HepG2 (cell line): ENCODE results near the gene MRPL34. TPM values are rescaled to one million over a fixed set of nuclear protein-coding genes. Genes with fewer than 3 reads are reported as not detected.

Experiments
- ARNT2 ChIP-seq: sonication (generic); formaldehyde crosslinking; IDR thresholded peaks from 2 replicates; pipeline ENCODE4 v1.8.0; 2022; ENCODE audit warnings: mild to moderate bottlenecking, low read depth, missing genetic modification reagents, moderate library complexity
- ATM ChIP-seq: fragments of 450-650 bp; IDR thresholded peaks from 2 replicates; pipeline ENCODE4 v1.7.1; 2017; ENCODE audit warnings: mild to moderate bottlenecking, borderline replicate concordance
- HNF4A ChIP-seq: sonication (generic); formaldehyde crosslinking; IDR thresholded peaks from 2 replicates; pipeline ENCODE4 v1.4.0; 2020; ENCODE audit warnings: missing genetic modification reagents
- HNRNPLL ChIP-seq: fragments of 200-400 bp; formaldehyde crosslinking; IDR thresholded peaks from 2 replicates; pipeline ENCODE4 v1.6.1; 2017; ENCODE audit warnings: mild to moderate bottlenecking, low read depth, low read length; ENCODE audit not compliant: poor library complexity, severe bottlenecking
- KDM4B ChIP-seq: sonication (generic); formaldehyde crosslinking; IDR thresholded peaks from 2 replicates; pipeline ENCODE4 v1.4.0; 2020; ENCODE audit warnings: missing genetic modification reagents
- MYNN ChIP-seq: sonication (generic); formaldehyde crosslinking; IDR thresholded peaks from 2 replicates; pipeline ENCODE4 v1.4.0; 2020; ENCODE audit warnings: mild to moderate bottlenecking, low read depth, missing genetic modification reagents
- RAD21 ChIP-seq: fragments of 450-650 bp; formaldehyde crosslinking; IDR thresholded peaks from 2 replicates; pipeline ENCODE4 v1.5.0; 2020; ENCODE audit warnings: mild to moderate bottlenecking
- ZBTB21 ChIP-seq: sonication (generic); formaldehyde crosslinking; IDR thresholded peaks from 2 replicates; pipeline ENCODE4 v1.4.0; 2020; ENCODE audit warnings: missing genetic modification reagents
- ZFP1 ChIP-seq: IDR thresholded peaks from 2 replicates; pipeline ENCODE4 v1.6.1; 2016
- ZNF30 ChIP-seq: sonication (generic); formaldehyde crosslinking; IDR thresholded peaks from 2 replicates; pipeline ENCODE4 v1.5.0; 2020; ENCODE audit warnings: mild to moderate bottlenecking, missing genetic modification reagents
- ZNF331 ChIP-seq: sonication (generic); formaldehyde crosslinking; IDR thresholded peaks from 2 replicates; pipeline ENCODE4 v1.4.0; 2020; ENCODE audit warnings: missing genetic modification reagents
- ZNF33A ChIP-seq: sonication (generic); formaldehyde crosslinking; IDR thresholded peaks from 2 replicates; pipeline ENCODE4 v1.5.1; 2020; ENCODE audit warnings: missing genetic modification reagents, mild to moderate bottlenecking, moderate library complexity, borderline replicate concordance
- ZNF382 ChIP-seq: sonication (generic); formaldehyde crosslinking; IDR thresholded peaks from 2 replicates; pipeline ENCODE4 v1.5.0; 2020; ENCODE audit warnings: missing genetic modification reagents, mild to moderate bottlenecking, borderline replicate concordance
- ZNF567 ChIP-seq: sonication (generic); formaldehyde crosslinking; IDR thresholded peaks from 2 replicates; pipeline ENCODE4 v1.8.1; 2023; ENCODE audit warnings: mild to moderate bottlenecking, missing genetic modification reagents, borderline replicate concordance
- ZNF570 ChIP-seq: sonication (generic); formaldehyde crosslinking; IDR thresholded peaks from 2 replicates; pipeline ENCODE4 v1.4.0; 2020; ENCODE audit warnings: mild to moderate bottlenecking, missing genetic modification reagents, borderline replicate concordance
- ZNF790 ChIP-seq: sonication (generic); formaldehyde crosslinking; IDR thresholded peaks from 2 replicates; pipeline ENCODE4 v1.8.0; 2022; ENCODE audit warnings: missing genetic modification reagents, mild to moderate bottlenecking, borderline replicate concordance
- polyA plus RNA-seq, 8 experiments: library from polyadenylated mRNA; depleted of rRNA in 3 of 8; stranded (reverse) in 7 of 8; unstranded in 1 of 8; fragments of >200 nt; fragmentation: Illumina TruSeq in 4 of 8; extraction: Trizol in 4 of 8; gene quantifications; 2 replicates each; pipeline versions ENCODE4 v1.2.1 to v1.2.3, GENCODE V29; 2011 to 2016; ENCODE audit warnings: low read depth in 4 of 8, missing spikeins in 1 of 8, mixed read lengths in 1 of 8; ENCODE audit not compliant: insufficient read depth in 1 of 8
- total RNA-seq, 5 experiments: library from RNA; depleted of rRNA; stranded (reverse); fragments of >200 nt; fragmentation: Illumina TruSeq; extraction: Trizol; gene quantifications; 2 replicates each; pipeline ENCODE4 v1.2.3, GENCODE V29; 2016; ENCODE audit warnings: low read depth in 1 of 5
- TF ChIP-seq, protein P1 (sequence below): sonication (generic); formaldehyde crosslinking; IDR thresholded peaks from 2 replicates; pipeline ENCODE4 v1.4.0; 2020; ENCODE audit warnings: missing genetic modification reagents, borderline replicate concordance
- TF ChIP-seq, protein P2 (sequence below): sonication (generic); formaldehyde crosslinking; IDR thresholded peaks from 2 replicates; pipeline ENCODE4 v1.9.0; 2021; ENCODE audit warnings: missing genetic modification reagents, borderline replicate concordance
- TF ChIP-seq, protein P3 (sequence below): sonication (generic); formaldehyde crosslinking; IDR thresholded peaks from 2 replicates; pipeline ENCODE4 v1.5.0; 2020; ENCODE audit warnings: mild to moderate bottlenecking, missing genetic modification reagents

The MRPL34 gene
- total and polyA plus RNA-seq, 2 of the 13 experiments (the other 11 are each of a cell fraction or from before 2014, with no cell fraction given) = 74.0 to 77.3 TPM

DNA sequence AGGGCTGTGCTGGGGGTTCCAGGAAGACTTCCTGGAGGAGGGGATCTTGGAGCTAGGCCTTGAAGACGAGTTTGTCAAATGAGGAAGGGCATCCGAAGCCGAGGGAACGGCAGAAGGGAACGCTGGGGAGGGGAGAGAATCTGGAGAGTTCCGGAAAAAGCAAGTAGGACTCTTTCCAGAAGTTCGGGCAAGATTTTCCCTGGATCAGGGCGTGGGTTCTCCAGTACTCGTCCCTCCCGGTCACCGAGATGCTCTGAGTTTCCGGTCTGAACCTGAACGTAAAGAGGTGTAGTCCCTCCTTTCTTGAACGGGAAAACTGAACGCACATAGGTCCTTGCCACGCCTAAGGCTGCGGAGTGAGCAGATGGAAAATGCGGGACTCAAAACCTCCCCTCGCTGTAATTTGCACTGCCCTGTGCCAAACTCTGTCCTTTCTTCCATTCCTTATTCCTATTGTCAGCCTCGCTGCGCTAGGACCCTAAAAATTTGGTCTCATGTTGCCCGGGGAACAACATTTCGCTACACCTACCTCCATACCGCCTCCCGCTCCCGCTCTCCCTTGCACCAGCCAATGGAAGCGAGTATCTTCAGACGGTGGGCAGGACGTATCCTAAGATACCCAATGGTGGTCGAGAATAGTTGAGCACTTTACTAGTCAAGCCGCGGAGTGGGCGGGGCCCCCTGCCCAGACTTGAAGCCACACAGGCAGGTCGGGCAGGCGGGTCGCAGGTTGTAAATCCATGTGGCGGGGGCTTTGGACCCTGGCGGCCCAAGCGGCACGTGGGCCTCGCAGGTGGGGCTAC, 31.4 kb downstream of the MRPL34 start, which contains the start of gene GTPBP3 (continued):
- TF ChIP-seq, protein P1, sequence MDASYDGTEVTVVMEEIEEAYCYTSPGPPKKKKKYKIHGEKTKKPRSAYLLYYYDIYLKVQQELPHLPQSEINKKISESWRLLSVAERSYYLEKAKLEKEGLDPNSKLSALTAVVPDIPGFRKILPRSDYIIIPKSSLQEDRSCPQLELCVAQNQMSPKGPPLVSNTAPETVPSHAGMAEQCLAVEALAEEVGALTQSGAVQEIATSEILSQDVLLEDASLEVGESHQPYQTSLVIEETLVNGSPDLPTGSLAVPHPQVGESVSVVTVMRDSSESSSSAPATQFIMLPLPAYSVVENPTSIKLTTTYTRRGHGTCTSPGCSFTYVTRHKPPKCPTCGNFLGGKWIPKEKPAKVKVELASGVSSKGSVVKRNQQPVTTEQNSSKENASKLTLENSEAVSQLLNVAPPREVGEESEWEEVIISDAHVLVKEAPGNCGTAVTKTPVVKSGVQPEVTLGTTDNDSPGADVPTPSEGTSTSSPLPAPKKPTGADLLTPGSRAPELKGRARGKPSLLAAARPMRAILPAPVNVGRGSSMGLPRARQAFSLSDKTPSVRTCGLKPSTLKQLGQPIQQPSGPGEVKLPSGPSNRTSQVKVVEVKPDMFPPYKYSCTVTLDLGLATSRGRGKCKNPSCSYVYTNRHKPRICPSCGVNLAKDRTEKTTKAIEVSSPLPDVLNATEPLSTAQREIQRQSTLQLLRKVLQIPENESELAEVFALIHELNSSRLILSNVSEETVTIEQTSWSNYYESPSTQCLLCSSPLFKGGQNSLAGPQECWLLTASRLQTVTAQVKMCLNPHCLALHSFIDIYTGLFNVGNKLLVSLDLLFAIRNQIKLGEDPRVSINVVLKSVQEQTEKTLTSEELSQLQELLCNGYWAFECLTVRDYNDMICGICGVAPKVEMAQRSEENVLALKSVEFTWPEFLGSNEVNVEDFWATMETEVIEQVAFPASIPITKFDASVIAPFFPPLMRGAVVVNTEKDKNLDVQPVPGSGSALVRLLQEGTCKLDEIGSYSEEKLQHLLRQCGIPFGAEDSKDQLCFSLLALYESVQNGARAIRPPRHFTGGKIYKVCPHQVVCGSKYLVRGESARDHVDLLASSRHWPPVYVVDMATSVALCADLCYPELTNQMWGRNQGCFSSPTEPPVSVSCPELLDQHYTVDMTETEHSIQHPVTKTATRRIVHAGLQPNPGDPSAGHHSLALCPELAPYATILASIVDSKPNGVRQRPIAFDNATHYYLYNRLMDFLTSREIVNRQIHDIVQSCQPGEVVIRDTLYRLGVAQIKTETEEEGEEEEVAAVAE (CRISPR knock-in tag) = peak; percentile 98
- TF ChIP-seq ZNF570 (CRISPR knock-in tag) (no peak), ZNF382 (CRISPR knock-in tag) (no peak), ZNF331 (CRISPR knock-in tag) (peak; percentile 35; the same call in 1 of the 2 replicates), MYNN (no peak), ATM (no peak), ZFP1 (no peak), ZNF790 (CRISPR knock-in tag) (no peak), RAD21 (CRISPR knock-in tag) (no peak), ARNT2 (CRISPR knock-in tag) (no peak; the same call in 1 of the 2 replicates), ZNF567 (no peak), ZNF30 (CRISPR knock-in tag) (no peak), HNRNPLL (peak; percentile 73), HNF4A (CRISPR knock-in tag) (no peak; the same call in 1 of the 2 replicates), ZNF33A (no peak), KDM4B (CRISPR knock-in tag) (no peak), ZBTB21 (CRISPR knock-in tag) (no peak)
- TF ChIP-seq, protein P2, sequence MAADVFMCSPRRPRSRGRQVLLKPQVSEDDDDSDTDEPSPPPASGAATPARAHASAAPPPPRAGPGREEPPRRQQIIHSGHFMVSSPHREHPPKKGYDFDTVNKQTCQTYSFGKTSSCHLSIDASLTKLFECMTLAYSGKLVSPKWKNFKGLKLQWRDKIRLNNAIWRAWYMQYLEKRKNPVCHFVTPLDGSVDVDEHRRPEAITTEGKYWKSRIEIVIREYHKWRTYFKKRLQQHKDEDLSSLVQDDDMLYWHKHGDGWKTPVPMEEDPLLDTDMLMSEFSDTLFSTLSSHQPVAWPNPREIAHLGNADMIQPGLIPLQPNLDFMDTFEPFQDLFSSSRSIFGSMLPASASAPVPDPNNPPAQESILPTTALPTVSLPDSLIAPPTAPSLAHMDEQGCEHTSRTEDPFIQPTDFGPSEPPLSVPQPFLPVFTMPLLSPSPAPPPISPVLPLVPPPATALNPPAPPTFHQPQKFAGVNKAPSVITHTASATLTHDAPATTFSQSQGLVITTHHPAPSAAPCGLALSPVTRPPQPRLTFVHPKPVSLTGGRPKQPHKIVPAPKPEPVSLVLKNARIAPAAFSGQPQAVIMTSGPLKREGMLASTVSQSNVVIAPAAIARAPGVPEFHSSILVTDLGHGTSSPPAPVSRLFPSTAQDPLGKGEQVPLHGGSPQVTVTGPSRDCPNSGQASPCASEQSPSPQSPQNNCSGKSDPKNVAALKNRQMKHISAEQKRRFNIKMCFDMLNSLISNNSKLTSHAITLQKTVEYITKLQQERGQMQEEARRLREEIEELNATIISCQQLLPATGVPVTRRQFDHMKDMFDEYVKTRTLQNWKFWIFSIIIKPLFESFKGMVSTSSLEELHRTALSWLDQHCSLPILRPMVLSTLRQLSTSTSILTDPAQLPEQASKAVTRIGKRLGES (CRISPR knock-in tag) = no peak
- TF ChIP-seq, protein P3, sequence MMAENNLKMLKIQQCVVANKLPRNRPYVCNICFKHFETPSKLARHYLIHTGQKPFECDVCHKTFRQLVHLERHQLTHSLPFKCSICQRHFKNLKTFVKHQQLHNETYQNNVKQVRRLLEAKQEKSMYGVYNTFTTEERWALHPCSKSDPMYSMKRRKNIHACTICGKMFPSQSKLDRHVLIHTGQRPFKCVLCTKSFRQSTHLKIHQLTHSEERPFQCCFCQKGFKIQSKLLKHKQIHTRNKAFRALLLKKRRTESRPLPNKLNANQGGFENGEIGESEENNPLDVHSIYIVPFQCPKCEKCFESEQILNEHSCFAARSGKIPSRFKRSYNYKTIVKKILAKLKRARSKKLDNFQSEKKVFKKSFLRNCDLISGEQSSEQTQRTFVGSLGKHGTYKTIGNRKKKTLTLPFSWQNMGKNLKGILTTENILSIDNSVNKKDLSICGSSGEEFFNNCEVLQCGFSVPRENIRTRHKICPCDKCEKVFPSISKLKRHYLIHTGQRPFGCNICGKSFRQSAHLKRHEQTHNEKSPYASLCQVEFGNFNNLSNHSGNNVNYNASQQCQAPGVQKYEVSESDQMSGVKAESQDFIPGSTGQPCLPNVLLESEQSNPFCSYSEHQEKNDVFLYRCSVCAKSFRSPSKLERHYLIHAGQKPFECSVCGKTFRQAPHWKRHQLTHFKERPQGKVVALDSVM (CRISPR knock-in tag) = no peak
